ENCODE results near the gene UMAD1. TPM values are rescaled to one million over a fixed set of nuclear protein-coding genes. Genes with fewer than 3 reads are reported as not detected.
A peak's percentile ranks its signal among the peaks of the same experiment; 100 is the strongest.

Gene UMAD1
- total and polyA plus RNA-seq, 2 donors (not counting 3 experiments of a cell fraction or from before 2014, with no cell fraction given): 5.6 to 6.6 TPM

DNA sequence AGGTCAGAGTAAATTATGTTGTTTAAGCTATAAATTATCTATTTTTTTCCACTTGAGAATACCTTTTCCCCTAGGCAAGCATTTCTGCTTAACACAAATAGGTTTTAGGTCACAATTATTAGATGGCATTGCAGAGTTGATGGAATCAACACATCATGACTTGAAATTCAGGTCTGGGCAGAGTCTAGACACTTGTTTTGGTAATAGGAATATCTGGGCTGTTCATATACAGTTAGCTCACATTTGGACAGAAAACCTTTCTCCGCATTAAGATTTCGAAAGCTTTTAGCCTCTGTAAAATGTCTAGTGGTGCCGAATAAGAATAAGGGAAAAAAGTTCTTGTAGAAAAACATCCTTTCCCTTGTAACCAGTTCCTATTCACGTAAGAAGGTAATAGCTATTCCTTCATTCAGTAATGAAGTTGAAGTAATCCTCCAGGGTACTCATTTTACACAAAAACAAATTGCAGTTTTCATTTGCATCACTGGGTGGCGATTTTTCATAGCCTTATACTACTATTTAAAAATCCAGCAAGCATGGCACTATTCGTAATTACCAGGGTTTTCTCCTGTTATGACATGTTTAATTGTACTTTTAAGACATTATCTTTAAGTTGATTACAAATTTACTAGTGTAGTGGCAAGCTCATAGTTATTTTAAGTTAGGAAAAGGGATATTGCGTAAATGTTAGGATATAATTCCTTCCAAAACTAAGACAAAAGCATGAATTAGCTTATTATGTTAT, 40.8 kb downstream of the UMAD1 start:
- intact Hi-C loops (cut with micrococcal nuclease) (loop anchor here (1.0 to 2.0 kb wide), 6 partner anchors 81 to 615 kb away; partner anchors contain the start of gene GLCCI1), dilution Hi-C loops (cut with MboI; ENCODE audit: extremely low pct_ligation_motif_present, low sequenced_read_pairs) (no loop called here)
- POLR2A ChIA-PET: no interaction called here
- Histone ChIP-seq H2AFZ (ENCODE audit: low read depth, low read length) (peak overlapping the region; percentile 73), H3K79me2 (ENCODE audit: control insufficient read depth, insufficient read depth, low read length) (no peaks in the 10 kb centered on the region), H3K36me3 (ENCODE audit: control insufficient read depth in 2 of 2, extremely low read depth in 1 of 2, insufficient read depth in 2 of 2, low read length in 2 of 2) (no peaks in the 10 kb centered on the region), H4K20me1 (replicated peaks; ENCODE audit: control insufficient read depth, extremely low read depth, insufficient read depth, low read length) (no peaks in the 10 kb centered on the region), H3K9me3 (replicated peaks; ENCODE audit: control insufficient read depth, insufficient read depth, low read length) (no peaks in the 10 kb centered on the region), H3K9me1 (replicated peaks; ENCODE audit: control insufficient read depth, extremely low read depth, insufficient read depth, low read length) (no peaks in the 10 kb centered on the region), H3K4me2 (ENCODE audit: insufficient read depth, low read length) (no peak overlapping the region), H3K27me3 (ENCODE audit: control insufficient read depth in 2 of 2, insufficient read depth in 2 of 2, low read length in 2 of 2) (no peaks in the 10 kb centered on the region), H3K9ac (replicated peaks; ENCODE audit: extremely low read depth, insufficient read depth, low read length) (no peak overlapping the region), H3K4me3 (replicated peaks in 1 of 3; ENCODE audit: insufficient read depth in 1 of 3, low read depth in 1 of 3, low read length in 3 of 3) (no peak overlapping the region), H3K4me1 (ENCODE audit: control insufficient read depth, extremely low read depth, insufficient read depth, low read length) (no peaks in the 10 kb centered on the region), H3K27ac (ENCODE audit: insufficient read depth, low read depth, low read length) (no peak overlapping the region)
- FAIRE-seq: peak; percentile 47
- peak; percentile 88 for DNase-seq (ENCODE audit: low read depth, low spot score)
- TF ChIP-seq, protein P1, sequence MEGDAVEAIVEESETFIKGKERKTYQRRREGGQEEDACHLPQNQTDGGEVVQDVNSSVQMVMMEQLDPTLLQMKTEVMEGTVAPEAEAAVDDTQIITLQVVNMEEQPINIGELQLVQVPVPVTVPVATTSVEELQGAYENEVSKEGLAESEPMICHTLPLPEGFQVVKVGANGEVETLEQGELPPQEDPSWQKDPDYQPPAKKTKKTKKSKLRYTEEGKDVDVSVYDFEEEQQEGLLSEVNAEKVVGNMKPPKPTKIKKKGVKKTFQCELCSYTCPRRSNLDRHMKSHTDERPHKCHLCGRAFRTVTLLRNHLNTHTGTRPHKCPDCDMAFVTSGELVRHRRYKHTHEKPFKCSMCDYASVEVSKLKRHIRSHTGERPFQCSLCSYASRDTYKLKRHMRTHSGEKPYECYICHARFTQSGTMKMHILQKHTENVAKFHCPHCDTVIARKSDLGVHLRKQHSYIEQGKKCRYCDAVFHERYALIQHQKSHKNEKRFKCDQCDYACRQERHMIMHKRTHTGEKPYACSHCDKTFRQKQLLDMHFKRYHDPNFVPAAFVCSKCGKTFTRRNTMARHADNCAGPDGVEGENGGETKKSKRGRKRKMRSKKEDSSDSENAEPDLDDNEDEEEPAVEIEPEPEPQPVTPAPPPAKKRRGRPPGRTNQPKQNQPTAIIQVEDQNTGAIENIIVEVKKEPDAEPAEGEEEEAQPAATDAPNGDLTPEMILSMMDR (IDR thresholded peaks at IDR 0.05; ENCODE audit: extremely low read depth in 1 of 2, insufficient read depth in 1 of 2, low read depth in 1 of 2, low read length in 2 of 2): peak; percentile 32 to 38
- no peak for TF ChIP-seq EZH2 (IDR thresholded peaks at IDR 0.05; ENCODE audit: borderline replicate concordance, low read depth, low read length, severe bottlenecking)
- no peak for TF ChIP-seq JUN (IDR thresholded peaks at IDR 0.05; ENCODE audit: borderline replicate concordance, insufficient read depth, insufficient read length, low read depth)
- no peak for TF ChIP-seq GATA2 (IDR thresholded peaks at IDR 0.05; ENCODE audit: insufficient read depth, insufficient read length, low read depth, low read length)
- TF ChIP-seq POLR2AphosphoS5 (IDR thresholded peaks at IDR 0.05; ENCODE audit: insufficient read depth, low read depth, low read length): no peak
- no peak for TF ChIP-seq FOS (IDR thresholded peaks at IDR 0.05; ENCODE audit: borderline replicate concordance, insufficient read depth, low read length)
- BruUV-seq (replicated peaks): no TSS peak
- CTCF ChIA-PET: interaction anchor here (0.6 to 3.2 kb wide), 96 partner anchors 10 to 615 kb away, joined by 3 to 153 read pairs (median 5); partner anchors contain the start of genes GLCCI1, RPA3 and UMAD1
